Large intestine (tissue), 3 donors: ENCODE results near the gene ZBTB44. TPM values are rescaled to one million over a fixed set of nuclear protein-coding genes. Genes with fewer than 3 reads are reported as not detected.

Source experiments
- DNase-seq, 2 donors: peaks; one replicate each; pipeline versions ENCODE4 v3.0.0 to v3.0.0-alpha.2; 2013
- H3K27ac ChIP-seq: one replicate; pipeline ENCODE4 v1.5.1; 2013; ENCODE audit warnings: low read length
- H3K27me3 ChIP-seq: 2 replicates; pipeline ENCODE4 v1.6.1; 2013; ENCODE audit warnings: low read length; ENCODE audit not compliant: control insufficient read depth, insufficient read depth
- H3K36me3 ChIP-seq: 2 replicates; pipeline ENCODE4 v1.6.1; 2013; ENCODE audit warnings: low read length; ENCODE audit not compliant: control insufficient read depth, insufficient read depth
- H3K4me1 ChIP-seq: one replicate; pipeline ENCODE4 v1.6.1; 2013; ENCODE audit warnings: low read length; ENCODE audit not compliant: control insufficient read depth, insufficient read depth
- H3K4me3 ChIP-seq: one replicate; pipeline ENCODE4 v1.5.1; 2013; ENCODE audit warnings: low read length
- H3K9me3 ChIP-seq: one replicate; pipeline ENCODE4 v1.6.1; 2013; ENCODE audit warnings: mild to moderate bottlenecking, low read depth, low read length, moderate library complexity; ENCODE audit not compliant: control insufficient read depth
- WGBS: methylation state at CpG from one replicate; pipeline ENCODE4 v1.1.5; 2013; ENCODE audit warnings: low lambda C conversion rate; ENCODE audit not compliant: insufficient coverage; 5-methylcytosine and 5-hydroxymethylcytosine counted together
- polyA plus RNA-seq: library from polyadenylated mRNA; unstranded; fragments of 120-200 nt; gene quantifications from one replicate; pipeline ENCODE4 v1.2.1, GENCODE V29; 2013

Gene ZBTB44
- polyA plus RNA-seq, 1 donor = 31.9 TPM

DNA sequence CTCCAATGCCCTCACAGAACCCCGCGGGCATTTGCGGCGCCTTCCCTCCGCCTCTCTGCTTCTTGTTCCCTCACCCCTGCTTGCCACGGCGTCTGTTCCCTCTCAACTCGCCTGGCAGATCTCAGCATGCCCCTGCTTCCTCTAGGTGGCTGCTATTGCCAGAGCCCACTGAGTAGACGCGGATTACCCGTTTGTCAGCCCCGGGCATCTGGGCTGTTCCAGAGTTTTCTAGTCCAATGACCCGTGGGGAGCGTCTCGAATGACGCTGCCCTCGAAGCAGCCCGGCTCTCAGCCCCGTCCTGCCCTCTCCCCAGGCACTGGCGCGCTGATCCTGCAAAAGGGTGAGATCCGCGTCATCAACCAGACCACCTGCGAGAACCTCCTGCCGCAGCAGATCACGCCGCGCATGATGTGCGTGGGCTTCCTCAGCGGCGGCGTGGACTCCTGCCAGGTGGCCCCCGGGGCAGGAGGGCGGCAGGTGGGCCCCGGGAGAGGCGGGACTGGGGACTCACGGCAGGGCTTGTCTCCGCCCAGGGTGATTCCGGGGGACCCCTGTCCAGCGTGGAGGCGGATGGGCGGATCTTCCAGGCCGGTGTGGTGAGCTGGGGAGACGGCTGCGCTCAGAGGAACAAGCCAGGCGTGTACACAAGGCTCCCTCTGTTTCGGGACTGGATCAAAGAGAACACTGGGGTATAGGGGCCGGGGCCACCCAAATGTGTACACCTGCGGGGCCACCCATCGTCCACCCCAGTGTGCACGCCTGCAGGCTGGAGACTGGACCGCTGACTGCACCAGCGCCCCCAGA is 105.4 kb downstream of the ZBTB44 start:
- Histone ChIP-seq H3K4me3 (no peak overlapping the region), H3K27me3 (no peaks in the 10 kb centered on the region), H3K36me3 (peaks cover 64% of the 10 kb centered on the region), H3K4me1 (peaks cover 8% of the 10 kb centered on the region), H3K9me3 (no peaks in the 10 kb centered on the region), H3K27ac (no peak overlapping the region)
- DNase-seq = no peak
- WGBS = no CpG with 5 or more reads among the region's 53 CpGs

DNA sequence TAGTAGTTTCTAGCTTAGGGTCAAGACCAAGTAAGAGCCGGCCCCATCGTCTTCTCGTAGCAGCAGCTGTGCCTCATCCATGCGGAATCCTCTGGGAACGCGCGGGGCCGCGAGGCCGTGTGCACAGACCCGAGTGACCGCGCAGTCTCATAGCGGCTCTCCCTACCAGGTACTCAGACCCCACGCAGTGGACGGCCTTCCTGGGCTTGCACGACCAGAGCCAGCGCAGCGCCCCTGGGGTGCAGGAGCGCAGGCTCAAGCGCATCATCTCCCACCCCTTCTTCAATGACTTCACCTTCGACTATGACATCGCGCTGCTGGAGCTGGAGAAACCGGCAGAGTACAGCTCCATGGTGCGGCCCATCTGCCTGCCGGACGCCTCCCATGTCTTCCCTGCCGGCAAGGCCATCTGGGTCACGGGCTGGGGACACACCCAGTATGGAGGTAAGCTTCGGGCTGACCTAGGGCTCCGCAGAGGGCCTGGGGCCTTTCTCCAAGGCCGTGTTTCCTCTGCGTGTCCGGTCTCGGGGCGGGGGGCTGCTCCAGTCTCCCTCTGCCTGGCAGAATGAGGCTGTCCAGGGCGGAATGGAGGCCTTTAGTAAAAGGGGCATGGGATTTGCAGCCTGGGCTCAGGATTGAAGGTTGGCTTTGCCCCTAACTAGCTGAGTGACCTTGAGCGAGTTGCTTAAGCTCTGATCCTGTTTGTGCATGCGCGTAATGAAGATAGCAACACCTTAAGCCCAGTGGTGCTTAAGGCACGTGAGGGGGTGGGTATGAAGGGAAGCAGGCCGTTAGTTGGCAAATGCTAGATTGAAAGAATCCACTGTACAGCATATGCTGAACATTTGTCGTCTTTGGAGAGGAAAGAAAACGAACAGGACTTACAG is 106.2 kb downstream of the ZBTB44 start:
- no peak for DNase-seq
- Histone ChIP-seq H3K36me3 (peaks cover 67% of the 10 kb centered on the region), H3K27ac (no peak overlapping the region), H3K27me3 (no peaks in the 10 kb centered on the region), H3K4me3 (no peak overlapping the region), H3K9me3 (no peaks in the 10 kb centered on the region), H3K4me1 (peaks cover 8% of the 10 kb centered on the region)
- WGBS = no CpG with 5 or more reads among the region's 45 CpGs

DNA sequence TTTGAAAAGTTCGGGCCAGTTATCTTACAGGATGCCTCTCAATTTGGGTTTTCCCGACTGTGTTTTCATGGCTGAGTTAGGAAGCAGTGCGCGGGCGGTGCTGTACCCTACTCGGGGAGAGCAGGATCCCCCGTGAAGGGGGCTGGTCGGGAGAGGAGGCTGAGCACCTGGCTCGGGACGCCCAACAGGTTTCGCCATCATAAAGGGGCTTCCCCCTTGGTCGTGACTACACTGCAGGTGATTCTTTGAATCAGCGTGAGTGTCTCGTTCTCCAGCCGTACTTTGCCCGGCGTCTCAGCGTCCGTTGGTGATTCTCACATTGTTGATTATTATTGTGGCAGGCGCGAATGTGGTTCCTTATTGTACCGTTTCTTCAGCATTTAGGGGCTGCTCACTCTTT is 108.6 kb downstream of the ZBTB44 start:
- H3K36me3 ChIP-seq = peaks cover 77% of the 10 kb centered on the region
- no peaks in the 10 kb centered on the region for H3K27me3 ChIP-seq
- H3K4me1 ChIP-seq = no peaks in the 10 kb centered on the region
- no peak overlapping the region for H3K4me3 ChIP-seq
- WGBS = 90% methylated on average over 2 of the region's 22 CpGs
- no peak overlapping the region for H3K27ac ChIP-seq
- peaks cover 3% of the 10 kb centered on the region for H3K9me3 ChIP-seq
- no peak for DNase-seq

DNA sequence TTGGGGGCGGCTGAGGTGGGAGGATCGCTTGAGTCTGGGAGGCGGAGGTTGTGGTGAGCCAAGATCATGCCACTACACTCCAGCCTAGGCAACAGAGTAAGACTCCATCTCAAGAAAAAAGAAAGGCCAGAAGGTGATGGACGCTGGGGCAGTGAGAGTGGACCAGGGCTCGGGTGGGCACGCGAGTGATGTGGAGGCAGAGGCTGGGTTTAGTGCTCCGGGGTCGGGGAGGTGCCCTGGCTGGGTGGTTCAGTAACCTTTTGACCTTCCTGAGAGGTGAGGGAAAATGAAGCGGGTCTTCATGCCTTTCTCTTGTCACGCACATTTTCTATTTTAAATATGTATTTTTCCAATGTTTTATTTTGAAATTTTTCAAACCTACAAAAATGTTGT is 110.0 kb downstream of the ZBTB44 start:
- Histone ChIP-seq H3K36me3 (peaks cover 79% of the 10 kb centered on the region), H3K27ac (no peak overlapping the region), H3K27me3 (no peaks in the 10 kb centered on the region), H3K9me3 (peaks cover 3% of the 10 kb centered on the region), H3K4me3 (no peak overlapping the region), H3K4me1 (no peaks in the 10 kb centered on the region)
- DNase-seq = no peak
- 100% methylated on average over 2 of the region's 11 CpGs for WGBS

DNA sequence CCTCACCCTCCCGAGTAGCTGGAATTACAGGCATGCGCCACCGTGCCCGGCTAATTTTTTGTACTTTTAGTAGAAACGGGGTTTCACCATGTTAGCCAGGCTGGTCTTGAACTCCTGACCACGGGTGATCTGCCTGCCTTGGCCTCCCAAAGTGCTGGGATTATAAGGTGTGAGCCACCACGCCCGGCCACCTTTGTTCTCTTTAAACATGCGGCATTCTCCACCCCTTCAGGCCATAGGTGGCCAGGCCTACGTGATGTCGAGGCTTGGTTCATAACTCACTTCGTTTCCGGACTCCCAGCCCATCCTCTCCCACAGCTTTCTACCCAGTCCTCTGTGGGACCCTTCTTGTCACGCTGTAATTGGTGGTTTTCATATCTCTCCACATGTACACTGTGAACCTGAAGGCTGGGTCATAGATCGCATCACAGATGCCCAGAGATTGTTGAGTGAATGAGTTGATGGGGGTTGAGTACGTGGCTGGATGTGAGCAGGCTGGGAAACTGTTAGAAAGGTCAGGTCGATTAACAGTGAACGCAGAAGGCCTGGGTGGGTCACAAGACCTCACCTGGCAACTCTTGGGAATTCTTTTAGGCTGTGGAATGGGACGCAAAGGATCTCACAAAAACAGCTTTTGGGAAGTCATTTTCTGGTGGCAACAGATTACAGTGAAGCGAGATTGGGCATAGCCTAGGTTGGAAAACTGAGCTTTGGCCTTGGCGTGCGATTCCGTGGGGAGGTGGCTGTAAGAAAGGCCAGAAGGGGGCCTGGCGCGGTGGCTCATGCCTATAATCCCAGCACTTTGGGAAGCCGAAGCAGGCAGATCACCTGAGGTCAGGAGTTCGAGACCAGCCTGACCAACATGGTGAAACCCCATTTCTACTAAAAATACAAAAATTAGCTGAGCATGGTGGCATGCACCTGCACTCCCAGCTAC is 110.7 kb downstream of the ZBTB44 start:
- H3K4me1 ChIP-seq = no peaks in the 10 kb centered on the region
- peaks cover 79% of the 10 kb centered on the region for H3K36me3 ChIP-seq
- peaks cover 3% of the 10 kb centered on the region for H3K9me3 ChIP-seq
- DNase-seq = no peak
- no peak overlapping the region for H3K4me3 ChIP-seq
- WGBS = 90% methylated on average over 2 of the region's 27 CpGs
- H3K27me3 ChIP-seq = no peaks in the 10 kb centered on the region
- H3K27ac ChIP-seq = no peak overlapping the region

DNA sequence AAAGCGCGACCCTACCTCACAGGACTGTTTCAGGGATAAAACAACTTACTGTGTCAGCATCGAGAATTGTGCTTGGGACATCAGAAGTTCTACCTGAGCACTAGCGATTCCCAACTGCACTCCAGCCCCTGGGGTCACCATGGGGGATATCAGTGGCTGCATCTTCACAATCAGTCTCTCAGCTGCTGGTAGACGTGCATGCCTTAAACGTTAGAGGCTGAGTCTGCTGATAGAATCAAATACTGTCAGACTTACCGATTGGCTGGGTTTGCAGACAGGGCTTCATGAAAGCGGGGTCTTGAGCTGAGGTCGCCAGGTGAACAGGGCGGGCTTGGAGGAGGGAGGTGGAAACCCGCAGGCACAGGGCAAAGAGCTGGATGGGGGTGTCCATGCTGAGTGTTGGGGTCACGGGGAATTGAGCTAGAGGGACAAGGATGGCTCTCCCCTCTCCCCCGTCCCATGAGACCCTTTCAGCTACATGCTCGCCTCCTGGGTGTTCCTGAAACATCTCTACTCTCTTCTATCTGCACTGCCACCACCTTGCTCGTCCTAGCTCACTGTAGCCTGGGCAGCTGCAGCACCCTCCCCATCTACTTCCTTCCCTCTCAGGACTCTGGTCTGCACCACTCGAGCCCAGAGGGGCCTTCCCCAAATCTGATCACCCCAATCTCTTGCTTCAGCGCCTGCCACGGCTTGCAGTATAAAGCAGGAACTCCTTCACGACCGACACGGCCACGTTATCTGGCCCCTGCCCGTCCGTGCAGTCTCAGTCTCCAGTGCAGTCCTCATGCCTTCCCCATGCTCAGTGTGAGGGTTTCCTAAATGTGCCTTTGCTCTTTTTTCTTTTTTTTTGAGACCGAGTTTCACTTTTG is 111.7 kb downstream of the ZBTB44 start:
- no peak for DNase-seq
- H3K36me3 ChIP-seq = peaks cover 79% of the 10 kb centered on the region
- 70% methylated on average over 2 of the region's 25 CpGs for WGBS

DNA sequence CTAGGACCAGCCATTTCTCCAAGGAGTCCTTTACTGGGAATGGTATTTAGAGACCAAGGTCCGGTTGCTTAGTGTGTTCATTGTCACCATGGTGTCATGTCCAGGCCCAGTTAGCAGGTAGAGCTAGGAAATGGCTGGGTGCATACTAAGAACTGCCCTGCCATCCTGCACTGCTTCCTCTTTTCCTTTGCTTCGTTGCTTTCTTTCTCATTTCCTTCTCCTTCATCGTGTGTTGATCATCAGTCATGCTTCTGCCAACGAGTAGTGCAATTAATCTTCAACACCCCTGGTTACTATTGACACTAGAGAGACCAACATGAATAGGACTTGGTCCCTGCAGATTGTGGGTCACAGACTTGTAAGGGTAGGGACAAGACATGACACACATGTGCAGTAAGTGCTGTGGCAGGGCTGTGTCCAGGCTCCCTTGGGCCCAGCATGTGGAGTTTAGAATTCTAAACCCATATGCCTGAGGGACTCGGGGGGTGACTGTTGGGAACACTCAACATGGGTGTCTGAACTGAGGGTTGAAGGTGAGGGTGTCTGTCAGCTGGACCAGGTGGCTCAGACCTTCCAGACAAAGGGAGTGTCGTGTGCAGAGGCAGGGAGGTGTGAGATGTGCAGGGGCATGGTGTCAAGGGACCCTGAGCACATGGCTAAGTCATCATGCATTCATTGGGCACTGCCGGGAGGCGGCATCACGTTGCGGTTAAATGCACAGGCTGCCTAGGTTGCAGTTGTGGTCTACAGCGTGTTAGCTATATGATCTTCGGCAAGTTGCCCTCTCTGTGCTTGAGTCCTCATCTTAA is 112.5 kb downstream of the ZBTB44 start:
- Histone ChIP-seq H3K4me3 (no peak overlapping the region), H3K27ac (no peak overlapping the region), H3K9me3 (peaks cover 3% of the 10 kb centered on the region), H3K4me1 (no peaks in the 10 kb centered on the region), H3K27me3 (no peaks in the 10 kb centered on the region), H3K36me3 (peaks cover 87% of the 10 kb centered on the region)
- no peak for DNase-seq
- 72% methylated on average over 2 of the region's 12 CpGs for whole genome bisulfite sequencing

More for the DNA sequence above, 111.7 kb downstream of the ZBTB44 start:
- Histone ChIP-seq H3K4me1 (no peaks in the 10 kb centered on the region), H3K4me3 (no peak overlapping the region), H3K27ac (no peak overlapping the region), H3K27me3 (no peaks in the 10 kb centered on the region), H3K9me3 (peaks cover 3% of the 10 kb centered on the region)

DNA sequence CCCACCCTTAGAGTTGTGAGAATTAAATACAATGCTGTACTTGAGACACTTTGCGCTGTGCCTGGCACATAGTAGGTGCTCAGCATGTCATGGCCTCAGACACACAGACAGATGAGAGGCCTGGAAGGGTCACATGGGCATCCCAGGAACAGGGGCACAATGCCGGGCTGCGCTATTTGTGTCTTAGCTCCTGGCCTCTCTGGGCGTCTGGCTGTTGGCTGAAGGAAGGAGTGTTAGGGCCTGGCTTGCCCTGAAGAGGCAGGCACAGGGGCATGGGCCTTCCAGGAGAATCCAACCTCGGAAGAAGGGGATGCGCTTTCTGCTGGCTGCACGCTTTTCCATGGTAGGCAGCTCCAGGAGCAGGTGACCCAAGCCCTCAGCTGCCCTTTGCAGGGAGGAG is 113.7 kb downstream of the ZBTB44 start:
- Histone ChIP-seq H3K4me1 (no peaks in the 10 kb centered on the region), H3K4me3 (no peak overlapping the region), H3K36me3 (peaks cover 91% of the 10 kb centered on the region), H3K27me3 (no peaks in the 10 kb centered on the region), H3K9me3 (peaks cover 3% of the 10 kb centered on the region), H3K27ac (no peak overlapping the region)
- no peak for DNase-seq
- WGBS = no CpG with 5 or more reads among the region's 7 CpGs

DNA sequence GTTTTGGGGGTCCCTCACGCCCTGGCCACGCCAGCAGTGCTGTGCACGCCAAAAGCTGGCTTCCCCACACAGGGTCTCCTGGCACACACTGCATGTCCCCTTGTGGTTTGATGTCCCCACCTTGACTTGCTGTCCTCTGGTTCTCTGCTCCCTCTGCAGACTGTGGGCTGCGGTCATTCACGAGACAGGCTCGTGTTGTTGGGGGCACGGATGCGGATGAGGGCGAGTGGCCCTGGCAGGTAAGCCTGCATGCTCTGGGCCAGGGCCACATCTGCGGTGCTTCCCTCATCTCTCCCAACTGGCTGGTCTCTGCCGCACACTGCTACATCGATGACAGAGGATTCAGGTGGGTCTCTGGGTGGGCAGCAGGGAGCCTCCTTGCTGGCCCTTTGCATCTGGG is 114.9 kb downstream of the ZBTB44 start:
- no CpG with 5 or more reads among the region's 12 CpGs for WGBS
- DNase-seq = no peak
- H3K27ac ChIP-seq = no peak overlapping the region
- H3K36me3 ChIP-seq = peaks cover 90% of the 10 kb centered on the region
- peaks cover 3% of the 10 kb centered on the region for H3K9me3 ChIP-seq
- H3K27me3 ChIP-seq = no peaks in the 10 kb centered on the region
- peaks cover 3% of the 10 kb centered on the region for H3K4me1 ChIP-seq
- H3K4me3 ChIP-seq = no peak overlapping the region
